Myometrial cell (primary cell): ENCODE data around the gene SURF2. TPM values are rescaled to one million over a fixed set of nuclear protein-coding genes. Genes with fewer than 3 reads are reported as not detected.

ENCODE experiments used
- total RNA-seq: library from RNA; depleted of rRNA; stranded (reverse); fragments of >200 nt; gene quantifications from 2 replicates; pipeline ENCODE4 v1.2.3, GENCODE V29; 2015

Gene SURF2
- total RNA-seq: 5.5 and 9.4 TPM in 2 replicates

GRCh38 chr9:133356391-133357091 lies at the start of gene SURF2, which contains the start of gene SURF1:
Gene SURF2, plus strand, starts transcription at chr9:133356550. Its CDS starts 43 bp downstream, at chr9:133356593.
Gene SURF1, minus strand, starts transcription at chr9:133356487. Its CDS starts 34 bp downstream, at chr9:133356453.

DNA sequence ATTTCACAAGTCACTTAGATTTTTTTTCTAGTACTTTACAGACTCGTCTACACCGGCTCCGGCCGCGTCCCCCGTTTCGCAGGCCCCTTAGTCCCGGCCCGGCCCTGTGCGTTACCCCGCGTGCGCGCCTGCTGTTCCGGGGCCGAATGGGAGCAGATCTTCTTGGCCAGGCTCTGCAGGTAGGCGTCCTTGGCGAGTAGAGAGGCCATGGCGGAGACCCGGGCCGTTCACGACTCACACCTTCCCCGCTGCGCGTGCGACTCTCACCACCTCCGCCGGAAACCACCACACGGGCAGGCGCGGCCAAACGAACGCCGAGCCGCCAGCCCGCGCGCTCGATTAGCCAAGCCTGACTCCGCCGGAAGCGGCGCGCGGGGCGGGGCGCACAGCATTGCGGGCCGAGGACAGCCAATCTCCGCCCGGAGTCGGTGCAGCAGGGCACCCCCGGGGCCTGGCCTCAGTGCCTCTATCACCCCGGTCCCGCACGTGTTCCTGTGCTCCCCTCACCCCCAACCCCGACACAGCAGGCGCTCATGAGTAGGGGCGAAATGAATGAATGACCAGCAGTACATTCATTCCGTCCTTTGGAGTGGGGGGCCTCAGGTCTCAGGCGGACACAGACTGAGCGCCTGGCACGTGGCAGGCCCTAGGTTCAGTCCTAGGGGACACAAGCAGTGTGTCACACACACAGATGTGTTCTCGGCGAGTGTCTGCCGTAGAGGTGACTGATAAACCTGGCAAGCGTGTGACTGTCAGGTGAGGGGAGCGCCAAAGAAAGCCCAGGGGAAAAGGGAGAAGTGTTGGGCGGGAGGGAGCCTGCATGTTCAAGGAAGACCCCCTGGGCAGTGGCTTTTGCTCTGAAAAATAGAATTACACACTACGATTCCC lies 20.2 kb upstream of the SURF2 start, which contains the start of gene SURF6:
TSS of gene SURF6 (minus strand) at position 265 of the 888 bp plus-strand sequence. CDS start at position 209, 56 bp downstream.

GRCh38 chr9:133347985-133348717 lies 8.2 kb upstream of the SURF2 start, which contains the start of the genes MED22 and RPL7A:
Gene MED22, minus strand, starts transcription at chr9:133348131. Its CDS starts 1,469 bp downstream, at chr9:133346662.
Gene RPL7A, plus strand, starts transcription at chr9:133348218. Its CDS starts 26 bp downstream, at chr9:133348244.

GRCh38 chr9:133375724-133376654 lies 19.6 kb downstream of the SURF2 start, which contains the start of the genes STKLD1 and SURF4:
Gene STKLD1, plus strand, starts transcription at chr9:133376366. Its CDS starts 108 bp downstream, at chr9:133376474.
Gene SURF4, minus strand, starts transcription at chr9:133376060. Its CDS starts 91 bp downstream, at chr9:133375969.

Other genes starting within 250 kb of the SURF2 start
- gene RALGDS, start 235.3 kb upstream of the SURF2 start, total RNA-seq: 16.1 and 18.4 TPM in 2 replicates
- gene GBGT1, start 192.6 kb upstream of the SURF2 start, total RNA-seq: 9.5 and 16.7 TPM in 2 replicates
- not detected in 2 replicates for gene OBP2B, start 147.3 kb upstream of the SURF2 start, total RNA-seq
- gene ABO, start 81.3 kb upstream of the SURF2 start, total RNA-seq: not detected in 2 replicates
- gene SURF6, start 20.4 kb upstream of the SURF2 start, total RNA-seq: 4.0 and 16.5 TPM in 2 replicates
- gene MED22, start 8.4 kb upstream of the SURF2 start, total RNA-seq: 13.6 and 17.0 TPM in 2 replicates
- gene RPL7A, start 8.3 kb upstream of the SURF2 start, total RNA-seq: 2,802 and 2,926 TPM in 2 replicates
- gene SURF1, start 63 bp upstream of the SURF2 start, total RNA-seq: 30.8 and 52.1 TPM in 2 replicates
- 526 and 554 TPM in 2 replicates for gene SURF4, start 19.5 kb downstream of the SURF2 start, total RNA-seq
- gene STKLD1, start 19.8 kb downstream of the SURF2 start, total RNA-seq: 0.18 and 1.7 TPM in 2 replicates
- 14.1 and 20.6 TPM in 2 replicates for gene REXO4, start 61.5 kb downstream of the SURF2 start, total RNA-seq
- 0.86 and 0.89 TPM in 2 replicates for gene ADAMTS13, start 65.8 kb downstream of the SURF2 start, total RNA-seq
- gene CACFD1, start 103.4 kb downstream of the SURF2 start, total RNA-seq: 4.1 and 6.9 TPM in 2 replicates
- gene SLC2A6, start 122.5 kb downstream of the SURF2 start, total RNA-seq: 32.6 and 33.8 TPM in 2 replicates
- gene MYMK, start 168.4 kb downstream of the SURF2 start, total RNA-seq: not detected in 2 replicates
- not detected in 2 replicates for gene ADAMTSL2, start 178.2 kb downstream of the SURF2 start, total RNA-seq